Spinal cord (tissue), 10 donors: ENCODE data around the gene SLC38A1. TPM values are rescaled to one million over a fixed set of nuclear protein-coding genes. Genes with fewer than 3 reads are reported as not detected.
"Not testable (repeated sequence)": the region's sequence is repeated elsewhere in the genome, so short reads cannot be mapped to it uniquely, and the experiment has no call there.

Experiments used
- DNase-seq, 6 donors: peaks; one replicate each; pipeline versions ENCODE4 v3.0.0 to v3.0.0-alpha.2; 2013 to 2015; ENCODE audit warnings: low spot score in 6 of 6, low read depth in 4 of 6
- H3K27ac ChIP-seq: one replicate; pipeline ENCODE4 v1.5.1; 2013; ENCODE audit warnings: low read depth, low read length, control low read depth
- H3K27me3 ChIP-seq: one replicate; pipeline ENCODE4 v1.6.1; 2013; ENCODE audit warnings: low read length; ENCODE audit not compliant: control insufficient read depth, insufficient read depth
- H3K36me3 ChIP-seq: one replicate; pipeline ENCODE4 v1.6.1; 2013; ENCODE audit warnings: low read length; ENCODE audit not compliant: control insufficient read depth, insufficient read depth
- H3K4me1 ChIP-seq: one replicate; pipeline ENCODE4 v1.6.1; 2013; ENCODE audit warnings: low read length; ENCODE audit not compliant: control insufficient read depth, insufficient read depth
- H3K4me3 ChIP-seq: one replicate; pipeline ENCODE4 v1.5.1; 2013; ENCODE audit warnings: low read depth, low read length, control low read depth
- H3K9me3 ChIP-seq: one replicate; pipeline ENCODE4 v1.6.1; 2013; ENCODE audit warnings: low read length; ENCODE audit not compliant: control insufficient read depth, insufficient read depth
- WGBS: methylation state at CpG from one replicate; pipeline ENCODE4 v1.1.5; 2013; ENCODE audit warnings: missing lambda C conversion rate; ENCODE audit not compliant: insufficient coverage; 5-methylcytosine and 5-hydroxymethylcytosine counted together
- polyA plus RNA-seq, 2 donors: library from polyadenylated mRNA; unstranded; fragments of 120-200 nt; gene quantifications; one replicate each; pipeline ENCODE4 v1.2.1, GENCODE V29; 2013; ENCODE audit not compliant: insufficient read length in 2 of 2
- total RNA-seq, 2 donors: library from RNA; depleted of rRNA in 1 of 2; stranded (reverse); fragments of 120-200 nt in 1 of 2; fragments of >200 nt in 1 of 2; gene quantifications; one replicate each; pipeline versions ENCODE4 v1.2.3 to v1.2.4, GENCODE V29; 2013 to 2014
- donor health status: healthy.

The SLC38A1 gene
- total and polyA plus RNA-seq, 4 donors = 56.5 to 162 (median 74.4) TPM

GRCh38 chr12:46291953-46292352 is 23.1 kb upstream of the SLC38A1 start:
- DNase-seq, H3K27me3 ChIP-seq, H3K4me1 ChIP-seq, H3K27ac ChIP-seq, H3K36me3 ChIP-seq, H3K9me3 ChIP-seq, H3K4me3 ChIP-seq: not testable (repeated sequence)
- WGBS = 100% methylated on average over 1 of the region's 3 CpGs

DNA sequence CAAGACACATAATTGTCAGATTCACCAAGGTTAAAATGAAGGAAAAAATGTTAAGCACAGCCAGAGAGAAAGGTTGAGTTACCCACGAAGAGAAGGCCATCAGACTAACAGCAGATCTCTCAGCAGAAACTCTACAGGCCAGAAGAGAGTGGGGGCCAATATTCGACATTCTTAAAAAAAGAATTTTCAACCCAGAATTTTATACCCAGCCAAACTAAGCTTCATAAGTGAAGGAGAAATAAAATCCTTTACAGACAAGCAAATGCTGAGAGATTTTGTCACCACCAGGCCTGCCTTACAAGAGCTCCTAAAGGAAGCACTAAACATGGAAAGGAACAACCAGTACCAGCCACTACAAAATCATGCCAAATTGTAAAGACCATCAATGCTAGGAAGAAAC is 16.3 kb upstream of the SLC38A1 start:
- no CpG with 5 or more reads among the region's 2 CpGs for WGBS
- not testable (repeated sequence) for H3K27me3 ChIP-seq, H3K36me3 ChIP-seq, H3K4me1 ChIP-seq, H3K4me3 ChIP-seq, H3K27ac ChIP-seq, DNase-seq
- peaks cover 12% of the 10 kb centered on the region for H3K9me3 ChIP-seq

GRCh38 chr12:46282829-46283228 is 14.0 kb upstream of the SLC38A1 start:
- Histone ChIP-seq H3K4me3 (no peak overlapping the region), H3K27ac (no peak overlapping the region), H3K9me3 (peaks cover 12% of the 10 kb centered on the region), H3K36me3 (no peaks in the 10 kb centered on the region), H3K4me1 (no peaks in the 10 kb centered on the region), H3K27me3 (no peaks in the 10 kb centered on the region)
- no peak for DNase-seq

DNA sequence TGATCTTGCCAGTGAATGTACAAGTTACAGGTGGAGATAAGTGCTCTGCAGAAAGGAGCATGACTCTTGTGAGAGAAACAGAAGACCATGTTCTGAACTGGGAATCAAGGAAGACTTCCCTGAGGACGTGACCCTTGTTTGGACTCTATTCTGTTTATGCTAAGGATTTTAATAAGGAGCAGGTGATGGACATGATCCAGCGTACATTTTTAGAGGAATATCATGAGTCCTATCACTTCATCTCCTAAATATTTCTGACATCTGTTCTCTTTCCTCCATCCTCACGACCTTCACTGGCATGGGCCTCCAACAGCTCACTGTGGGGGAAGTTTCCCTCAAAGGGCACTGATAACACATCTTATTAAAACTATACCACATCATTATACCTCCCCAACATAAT is 7.9 kb upstream of the SLC38A1 start:
- no peak overlapping the region for H3K27ac ChIP-seq
- H3K9me3 ChIP-seq = peaks cover under 1% of the 10 kb centered on the region
- no peaks in the 10 kb centered on the region for H3K27me3 ChIP-seq
- H3K4me1 ChIP-seq = no peaks in the 10 kb centered on the region
- no CpG with 5 or more reads among the region's 3 CpGs for WGBS
- no peak for DNase-seq
- H3K36me3 ChIP-seq = no peaks in the 10 kb centered on the region
- H3K4me3 ChIP-seq = no peak overlapping the region

GRCh38 chr12:46271863-46272262 is 3.0 kb upstream of the SLC38A1 start:
- H3K27ac ChIP-seq = no peak overlapping the region
- no peak for DNase-seq
- 70% methylated on average over 2 of the region's 2 CpGs for WGBS
- no peaks in the 10 kb centered on the region for H3K36me3 ChIP-seq
- peaks cover 31% of the 10 kb centered on the region for H3K27me3 ChIP-seq
- no peaks in the 10 kb centered on the region for H3K9me3 ChIP-seq
- peaks cover 27% of the 10 kb centered on the region for H3K4me1 ChIP-seq
- H3K4me3 ChIP-seq = no peak overlapping the region

DNA sequence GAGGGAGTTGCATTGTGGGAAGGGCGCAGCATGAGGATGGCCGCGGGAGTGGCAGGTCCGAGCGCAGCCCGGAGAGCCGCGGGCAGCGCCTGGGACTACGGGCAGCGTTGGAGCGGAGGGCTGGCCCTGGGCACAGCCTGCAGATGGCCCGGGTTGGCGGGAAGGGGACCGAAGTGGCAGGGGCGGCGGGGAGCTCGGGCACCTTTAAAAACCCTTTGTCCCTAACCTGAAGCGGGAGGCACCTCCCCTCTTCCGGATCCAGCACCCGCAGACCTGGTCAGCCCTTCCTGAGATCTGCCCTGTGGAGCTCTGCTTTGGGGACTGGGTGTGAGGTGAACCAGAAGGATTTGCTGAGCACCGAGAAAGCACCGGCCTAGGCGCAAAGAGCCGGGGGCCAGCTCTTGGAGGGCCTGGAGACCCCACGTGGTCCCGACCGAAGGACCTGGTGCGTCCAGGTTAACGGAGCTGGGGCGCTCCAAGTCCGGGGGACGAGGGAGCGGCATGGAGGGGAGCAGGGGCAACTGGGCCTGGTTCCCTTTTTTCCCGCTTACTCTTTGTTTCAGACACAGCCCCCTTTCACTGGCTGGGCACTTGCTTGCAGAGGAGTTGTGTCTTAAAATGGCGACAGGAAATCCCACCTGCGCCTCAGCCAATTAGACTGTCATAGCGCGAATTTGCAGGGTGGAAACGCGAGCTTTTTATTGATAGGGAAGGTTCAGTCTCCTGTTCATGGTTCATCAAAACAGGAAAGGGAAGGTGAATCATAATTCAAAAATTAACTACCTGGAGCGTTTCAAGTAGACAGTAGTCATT is 792 bp upstream of the SLC38A1 start:
- no peaks in the 10 kb centered on the region for H3K9me3 ChIP-seq
- H3K4me1 ChIP-seq = peaks cover 29% of the 10 kb centered on the region
- peak in 5 of 6 donors; percentile 39 to 95 (median 54) for DNase-seq
- peak overlapping the region; percentile 76 for H3K4me3 ChIP-seq
- no peaks in the 10 kb centered on the region for H3K36me3 ChIP-seq
- H3K27ac ChIP-seq = peak overlapping the region; percentile 76
- whole genome bisulfite sequencing = 5% methylated on average over 38 of the region's 42 CpGs
- H3K27me3 ChIP-seq = peaks cover 36% of the 10 kb centered on the region

- H3K27ac ChIP-seq = peak overlapping the region; percentile 76
- no peaks in the 10 kb centered on the region for H3K36me3 ChIP-seq
- peak overlapping the region; percentile 76 for H3K4me3 ChIP-seq
- peaks cover 36% of the 10 kb centered on the region for H3K27me3 ChIP-seq
- peak in 5 of 6 donors; percentile 2 to 70 (median 52) for DNase-seq
- no peaks in the 10 kb centered on the region for H3K9me3 ChIP-seq
- peaks cover 29% of the 10 kb centered on the region for H3K4me1 ChIP-seq
- WGBS = 0% methylated on average over 38 of the region's 48 CpGs
Measured at GRCh38 chr12:46267825-46268582, 839 bp downstream of the SLC38A1 start.

GRCh38 chr12:46267575-46267824 is 1.3 kb downstream of the SLC38A1 start:
- Histone ChIP-seq H3K4me3 (peak overlapping the region; percentile 76), H3K4me1 (peaks cover 29% of the 10 kb centered on the region), H3K27ac (peak overlapping the region; percentile 76), H3K36me3 (no peaks in the 10 kb centered on the region), H3K27me3 (peaks cover 36% of the 10 kb centered on the region), H3K9me3 (no peaks in the 10 kb centered on the region)
- WGBS = 0% methylated on average over 15 of the region's 19 CpGs
- peak in 2 of 6 donors; percentile 11 to 36 for DNase-seq

DNA sequence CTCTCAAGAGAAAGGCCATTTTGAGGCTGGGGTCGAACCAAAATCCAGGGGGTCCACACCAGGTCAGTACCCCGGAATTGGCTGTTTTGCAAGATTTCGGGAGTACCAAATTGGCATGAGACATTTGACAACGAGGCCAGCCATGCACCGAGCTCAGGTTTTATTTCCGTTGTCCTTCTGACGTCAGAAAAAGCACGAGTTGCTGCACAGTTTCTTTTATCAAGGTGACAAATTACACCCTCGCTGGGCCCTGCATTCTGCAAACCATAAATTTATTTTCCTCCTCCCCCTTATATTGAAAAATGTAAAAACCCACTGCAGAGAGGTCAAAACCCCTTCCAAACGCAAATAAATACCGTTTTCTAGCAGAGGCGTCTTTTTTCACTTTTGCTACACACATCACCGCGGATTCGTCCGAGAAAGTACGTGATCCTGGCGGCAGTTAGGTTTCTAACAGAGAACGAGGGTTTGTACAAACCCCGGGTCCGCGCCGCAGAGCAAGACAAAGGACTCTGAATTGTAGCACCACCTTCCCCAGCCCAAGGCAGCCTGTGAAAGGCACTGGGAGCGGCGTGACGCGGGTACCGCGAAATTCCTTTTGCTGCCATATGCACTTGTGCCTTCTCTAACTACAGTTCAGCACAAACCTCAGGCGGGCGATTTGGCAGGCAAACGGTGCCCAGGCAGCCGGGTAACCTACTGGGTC is 1.8 kb downstream of the SLC38A1 start:
- H3K27me3 ChIP-seq = peaks cover 36% of the 10 kb centered on the region
- H3K27ac ChIP-seq = peak overlapping the region; percentile 76
- peak in 5 of 6 donors; percentile 38 to 91 (median 44) for DNase-seq
- H3K36me3 ChIP-seq = no peaks in the 10 kb centered on the region
- H3K4me3 ChIP-seq = peak overlapping the region; percentile 76
- H3K4me1 ChIP-seq = peaks cover 29% of the 10 kb centered on the region
- no peaks in the 10 kb centered on the region for H3K9me3 ChIP-seq
- under 1% methylated on average over 33 of the region's 33 CpGs for WGBS
